A673 (cell line): ENCODE measurements around the gene GPN2. TPM values are rescaled to one million over a fixed set of nuclear protein-coding genes. Genes with fewer than 3 reads are reported as not detected.

Source experiments
- BruUV-seq: library from RNA; stranded (reverse); fragments of 400-500 nt; replicated peaks from 2 replicates; lab custom pipeline; 2021; lab: Mats Ljungman, UMichigan
- CTCF ChIA-PET: fragments of 300-600 bp; sonication (Branson Sonifier 250); formaldehyde crosslinking; loops from one replicate; lab custom pipeline; 2022; ENCODE audit warnings: antibody characterized with exemption; lab: Charles Lee
- POLR2A ChIA-PET: fragments of 300-600 bp; sonication (Branson Sonifier 250); formaldehyde crosslinking; loops from one replicate; lab custom pipeline; 2022; ENCODE audit warnings: antibody characterized with exemption; ENCODE audit not compliant: low non-redundant PET; lab: Charles Lee
- DNase-seq: peaks from one replicate; pipeline ENCODE4 v3.0.0-alpha.2; 2015; ENCODE audit warnings: low spot score
- H3K27ac ChIP-seq: fragments of 200-600 bp; sonication (generic); 2 replicates; pipeline ENCODE4 v1.5.1; 2016; ENCODE audit warnings: mixed run types, low read depth, mild to moderate bottlenecking, mixed read lengths, antibody characterized with exemption, low read length; ENCODE audit not compliant: poor library complexity, severe bottlenecking
- H3K27me3 ChIP-seq: fragments of 200-600 bp; sonication (generic); replicated peaks from 2 replicates; pipeline ENCODE4 v1.6.1; 2017; ENCODE audit warnings: mixed run types, low read depth, mild to moderate bottlenecking, mixed read lengths, antibody characterized with exemption, low read length; ENCODE audit not compliant: insufficient read depth, poor library complexity
- H3K36me3 ChIP-seq: fragments of 200-600 bp; sonication (generic); 2 replicates; pipeline ENCODE4 v1.6.1; 2016; ENCODE audit warnings: mixed run types, mild to moderate bottlenecking, mixed read lengths, antibody characterized with exemption, low read length; ENCODE audit not compliant: insufficient read depth, poor library complexity, severe bottlenecking
- H3K4me1 ChIP-seq: fragments of 200-600 bp; sonication (generic); 2 replicates; pipeline ENCODE4 v1.6.1; 2017; ENCODE audit warnings: mixed run types, mild to moderate bottlenecking, mixed read lengths, antibody characterized with exemption, low read length; ENCODE audit not compliant: insufficient read depth, poor library complexity, severe bottlenecking
- H3K4me3 ChIP-seq: fragments of 200-600 bp; sonication (generic); 2 replicates; pipeline ENCODE4 v1.5.1; 2016; ENCODE audit warnings: low read depth, mixed run types, mild to moderate bottlenecking, mixed read lengths, low read length; ENCODE audit not compliant: poor library complexity, severe bottlenecking
- H3K9me3 ChIP-seq: fragments of 200-600 bp; sonication (generic); 2 replicates; pipeline ENCODE4 v1.6.1; 2016; ENCODE audit warnings: mixed run types, low read depth, mild to moderate bottlenecking, mixed read lengths, antibody characterized with exemption, low read length; ENCODE audit not compliant: poor library complexity, severe bottlenecking
- EZH2 ChIP-seq: fragments of 200-600 bp; sonication (generic); IDR thresholded peaks from 2 replicates; pipeline ENCODE4 v1.6.1; 2017; ENCODE audit warnings: borderline replicate concordance, low read depth, mild to moderate bottlenecking, mixed read lengths, antibody characterized with exemption, low read length; ENCODE audit not compliant: poor library complexity, severe bottlenecking
- intact Hi-C: fragments of 100-400 bp; cut with micrococcal nuclease; formaldehyde crosslinking; loops from one replicate; pipeline ENCODE4 v1.10.0; 2022; ENCODE audit not compliant: unreplicated experiment
- total RNA-seq: library from RNA; stranded (reverse); gene quantifications from 2 replicates; pipeline ENCODE4 v1.2.3, GENCODE V29; 2021
- TF ChIP-seq, protein P1 (sequence below): fragments of 300-800, 200-600 bp; sonication (generic); conservative IDR thresholded peaks from 2 replicates; pipeline ENCODE4 v1.5.1; 2017; ENCODE audit warnings: low read depth, mild to moderate bottlenecking, antibody characterized with exemption, low read length, moderate library complexity, mixed read lengths

The GPN2 gene
- total RNA-seq, 1 experiment from 2014 or later, result 41.4 TPM

DNA sequence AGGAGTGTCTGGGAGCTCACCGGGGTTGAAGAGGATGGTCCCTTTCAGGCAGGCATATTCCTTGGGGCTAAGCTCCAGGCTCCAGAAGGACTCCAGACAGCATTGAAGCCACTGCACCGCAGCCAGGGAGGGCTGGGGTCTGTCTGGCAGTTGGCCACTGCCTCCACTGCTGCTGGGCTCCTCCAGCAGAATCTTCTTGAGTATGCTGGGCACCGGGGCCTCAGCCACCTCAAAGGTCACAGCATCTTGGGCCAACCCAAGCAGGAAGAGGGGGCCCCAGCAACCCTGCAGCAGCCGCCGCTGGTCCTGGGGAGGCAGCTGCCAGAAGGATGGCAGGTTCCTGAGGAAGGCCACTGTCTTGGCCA, 23.3 kb upstream of the GPN2 start:
- TF ChIP-seq EZH2, result no peak
- TF ChIP-seq, protein P1, sequence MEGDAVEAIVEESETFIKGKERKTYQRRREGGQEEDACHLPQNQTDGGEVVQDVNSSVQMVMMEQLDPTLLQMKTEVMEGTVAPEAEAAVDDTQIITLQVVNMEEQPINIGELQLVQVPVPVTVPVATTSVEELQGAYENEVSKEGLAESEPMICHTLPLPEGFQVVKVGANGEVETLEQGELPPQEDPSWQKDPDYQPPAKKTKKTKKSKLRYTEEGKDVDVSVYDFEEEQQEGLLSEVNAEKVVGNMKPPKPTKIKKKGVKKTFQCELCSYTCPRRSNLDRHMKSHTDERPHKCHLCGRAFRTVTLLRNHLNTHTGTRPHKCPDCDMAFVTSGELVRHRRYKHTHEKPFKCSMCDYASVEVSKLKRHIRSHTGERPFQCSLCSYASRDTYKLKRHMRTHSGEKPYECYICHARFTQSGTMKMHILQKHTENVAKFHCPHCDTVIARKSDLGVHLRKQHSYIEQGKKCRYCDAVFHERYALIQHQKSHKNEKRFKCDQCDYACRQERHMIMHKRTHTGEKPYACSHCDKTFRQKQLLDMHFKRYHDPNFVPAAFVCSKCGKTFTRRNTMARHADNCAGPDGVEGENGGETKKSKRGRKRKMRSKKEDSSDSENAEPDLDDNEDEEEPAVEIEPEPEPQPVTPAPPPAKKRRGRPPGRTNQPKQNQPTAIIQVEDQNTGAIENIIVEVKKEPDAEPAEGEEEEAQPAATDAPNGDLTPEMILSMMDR, result no peak
- intact Hi-C loops, result no loop called here
- ChIA-PET CTCF (no interaction called here), POLR2A (no interaction called here)
- H3K4me1 ChIP-seq, result no peaks in the 10 kb centered on the region
- H3K4me3 ChIP-seq, result no peak overlapping the region
- BruUV-seq, result no TSS peak
- no peaks in the 10 kb centered on the region for H3K27me3 ChIP-seq
- H3K36me3 ChIP-seq, result no peaks in the 10 kb centered on the region
- no peak overlapping the region for H3K27ac ChIP-seq
- H3K9me3 ChIP-seq, result no peaks in the 10 kb centered on the region
- DNase-seq, result no peak

DNA sequence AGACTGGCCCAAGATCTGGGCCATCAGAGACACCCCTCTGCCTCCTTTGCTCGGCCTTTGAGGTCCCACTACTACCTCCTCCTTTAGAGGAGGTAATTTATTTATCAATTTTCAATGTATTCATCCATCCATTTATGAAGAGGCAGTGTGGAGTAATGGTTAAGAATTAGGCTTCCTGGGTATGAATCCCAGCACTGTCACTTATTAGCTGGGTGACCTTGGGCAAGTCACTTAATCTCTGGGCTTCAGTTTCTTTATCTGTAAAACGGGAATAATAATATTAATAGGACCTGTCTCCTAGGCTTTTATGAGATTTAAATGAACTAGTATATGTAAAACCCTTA, 22.0 kb upstream of the GPN2 start:
- no peak for DNase-seq
- ChIA-PET POLR2A (no interaction called here), CTCF (no interaction called here)
- Histone ChIP-seq H3K9me3 (no peaks in the 10 kb centered on the region), H3K4me1 (no peaks in the 10 kb centered on the region), H3K4me3 (no peak overlapping the region), H3K27ac (no peak overlapping the region), H3K27me3 (no peaks in the 10 kb centered on the region), H3K36me3 (no peaks in the 10 kb centered on the region)
- intact Hi-C loops, result no loop called here
- no TSS peak for BruUV-seq
- TF ChIP-seq, protein P1, result no peak
- no peak for TF ChIP-seq EZH2

DNA sequence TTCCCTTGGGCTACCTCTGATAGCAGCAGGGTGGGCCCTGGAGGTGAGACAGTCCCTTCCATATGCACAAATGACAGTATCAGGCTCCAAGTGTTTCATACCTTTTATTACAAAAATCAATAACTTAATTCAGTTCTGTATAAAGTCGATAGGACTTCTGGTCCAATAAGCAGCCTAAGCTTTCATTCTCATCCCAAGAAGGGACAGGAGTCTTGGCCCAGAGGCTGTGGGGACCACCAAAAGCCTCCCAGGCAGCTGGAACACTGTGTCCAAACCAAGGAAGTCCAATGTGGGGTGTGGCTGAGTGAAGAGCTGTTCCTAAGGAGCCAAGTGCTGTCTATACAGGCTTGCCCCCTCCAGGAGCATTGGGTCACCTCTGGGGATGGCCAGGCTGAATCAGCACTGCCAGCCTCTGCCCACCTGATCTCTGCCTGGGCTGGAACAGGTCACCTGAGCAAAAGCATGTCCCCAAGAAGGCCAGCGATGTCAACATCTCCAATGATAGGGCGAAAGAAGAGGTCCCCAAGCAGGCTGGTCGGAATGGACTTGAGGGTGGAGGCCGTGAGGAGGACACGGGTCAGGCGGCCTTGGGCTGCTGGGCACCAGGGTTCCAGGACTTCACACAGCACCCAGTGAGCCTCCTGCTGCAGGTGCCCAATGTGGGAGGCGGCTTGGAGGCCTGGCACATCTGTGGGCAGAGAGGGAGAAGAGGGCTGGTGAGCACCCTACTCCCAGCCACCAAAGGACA, 21.5 kb upstream of the GPN2 start:
- ChIA-PET CTCF (no interaction called here), POLR2A (no interaction called here)
- Histone ChIP-seq H3K36me3 (no peaks in the 10 kb centered on the region), H3K9me3 (no peaks in the 10 kb centered on the region), H3K27ac (no peak overlapping the region), H3K27me3 (no peaks in the 10 kb centered on the region), H3K4me3 (no peak overlapping the region), H3K4me1 (no peaks in the 10 kb centered on the region)
- no peak for DNase-seq
- intact Hi-C loops, result no loop called here
- BruUV-seq, result no TSS peak
- TF ChIP-seq, protein P1, result no peak
- no peak for TF ChIP-seq EZH2
